Stomach (tissue), 9 donors: ENCODE results near the gene TTC34. TPM values are rescaled to one million over a fixed set of nuclear protein-coding genes. Genes with fewer than 3 reads are reported as not detected.

ENCODE experiments used
- DNase-seq, 2 donors: peaks; one replicate each; pipeline versions ENCODE4 v3.0.0 to v3.0.0-alpha.2; 2013 to 2019
- H3K27ac ChIP-seq, 5 donors: fragments of 200-600 bp in 4 of 5; sonication (generic) in 4 of 5; one replicate each; pipeline ENCODE4 v1.5.1; 2013 to 2019; ENCODE audit warnings: mild to moderate bottlenecking in 1 of 5, moderate library complexity in 1 of 5
- H3K27me3 ChIP-seq, 3 donors: fragments of 200-600 bp; sonication (generic); one replicate each; pipeline ENCODE4 v1.5.1; 2017 to 2019; ENCODE audit warnings: mixed run types in 1 of 3
- H3K36me3 ChIP-seq, 4 donors: fragments of 200-600 bp; sonication (generic); 1 replicate in 3 of 4; 2 replicates in 1 of 4; pipeline ENCODE4 v1.5.1; 2016 to 2019
- H3K4me1 ChIP-seq, 4 donors: fragments of 200-600 bp; sonication (generic); one replicate each; pipeline ENCODE4 v1.5.1; 2016 to 2019
- H3K4me3 ChIP-seq, 4 donors: fragments of 200-600 bp; sonication (generic) in 3 of 4; one replicate each; pipeline ENCODE4 v1.5.1; 2016 to 2019; ENCODE audit warnings: mild to moderate bottlenecking in 1 of 4
- H3K9me3 ChIP-seq, 4 donors: fragments of 200-600 bp; sonication (generic); one replicate each; pipeline ENCODE4 v1.5.1; 2016 to 2019
- EP300 ChIP-seq: sonication (generic); formaldehyde crosslinking; IDR thresholded peaks from one replicate; pipeline ENCODE4 v1.6.1; 2017; ENCODE audit warnings: antibody characterized with exemption
- POLR2A ChIP-seq, 4 donors: fragments of 450-650 bp; IDR thresholded peaks; one replicate each; pipeline ENCODE4 v1.6.1; 2016; ENCODE audit warnings: antibody characterized with exemption in 4 of 4, control low read depth in 2 of 4, mild to moderate bottlenecking in 1 of 4, moderate library complexity in 1 of 4
- POLR2AphosphoS5 ChIP-seq, 3 donors: sonication (generic); formaldehyde crosslinking; IDR thresholded peaks; one replicate each; pipeline ENCODE4 v1.6.1; 2016; ENCODE audit warnings: antibody characterized with exemption in 3 of 3
- WGBS, 5 donors: extraction: QIAGEN DNeasy Blood & Tissue Kit in 3 of 5; methylation state at CpG; one replicate each; pipeline versions ENCODE4 v1.1.5 to v1.1.7; 2013 to 2018; 5-methylcytosine and 5-hydroxymethylcytosine counted together
- intact Hi-C: fragments of 100-400 bp; cut with DNase I; formaldehyde crosslinking; loops from one replicate; pipeline ENCODE4 v1.15.1; 2023; ENCODE audit warnings: low total_unique reads
- polyA plus RNA-seq, 3 donors: library from polyadenylated mRNA; stranded (reverse); fragments of 200-250 nt; gene quantifications; one replicate each; pipeline ENCODE4 v1.2.3, GENCODE V29; 2013
- total RNA-seq, 5 donors: library from RNA; depleted of rRNA; stranded (reverse); fragments of >200 nt; gene quantifications; one replicate each; pipeline versions ENCODE4 v1.1.0 to v1.2.3, GENCODE V29; 2014 to 2016
- TF ChIP-seq, protein P1 (sequence below), 7 experiments: fragments of 450-650 bp in 4 of 7; fragments of 200-600 bp in 3 of 7; sonication (generic) in 3 of 7; IDR thresholded peaks; one replicate each; pipeline ENCODE4 v1.5.1; 2016 to 2019; ENCODE audit warnings: antibody characterized with exemption in 7 of 7, control low read depth in 2 of 7, mild to moderate bottlenecking in 1 of 7
- donor health status: healthy with polysubstance abuse.
- donor health status: Bipolar disorder and iron deficiency.
- donor health status: healthy.

The TTC34 gene
- total and polyA plus RNA-seq, 8 donors: 0.06 to 1.3 (median 0.33) TPM; not detected in 2

- Histone ChIP-seq H3K4me1 (peaks cover 0 to 7% (median 3%) of the 10 kb centered on the region in 4 donors), H3K9me3 (no peaks in the 10 kb centered on the region), H3K27ac (no peak overlapping the region), H3K27me3 (peaks cover 0 to 81% (median 8%) of the 10 kb centered on the region in 3 donors), H3K4me3 (no peak overlapping the region), H3K36me3 (no peaks in the 10 kb centered on the region)
- DNase-seq: no peak
- TF ChIP-seq, protein P1, sequence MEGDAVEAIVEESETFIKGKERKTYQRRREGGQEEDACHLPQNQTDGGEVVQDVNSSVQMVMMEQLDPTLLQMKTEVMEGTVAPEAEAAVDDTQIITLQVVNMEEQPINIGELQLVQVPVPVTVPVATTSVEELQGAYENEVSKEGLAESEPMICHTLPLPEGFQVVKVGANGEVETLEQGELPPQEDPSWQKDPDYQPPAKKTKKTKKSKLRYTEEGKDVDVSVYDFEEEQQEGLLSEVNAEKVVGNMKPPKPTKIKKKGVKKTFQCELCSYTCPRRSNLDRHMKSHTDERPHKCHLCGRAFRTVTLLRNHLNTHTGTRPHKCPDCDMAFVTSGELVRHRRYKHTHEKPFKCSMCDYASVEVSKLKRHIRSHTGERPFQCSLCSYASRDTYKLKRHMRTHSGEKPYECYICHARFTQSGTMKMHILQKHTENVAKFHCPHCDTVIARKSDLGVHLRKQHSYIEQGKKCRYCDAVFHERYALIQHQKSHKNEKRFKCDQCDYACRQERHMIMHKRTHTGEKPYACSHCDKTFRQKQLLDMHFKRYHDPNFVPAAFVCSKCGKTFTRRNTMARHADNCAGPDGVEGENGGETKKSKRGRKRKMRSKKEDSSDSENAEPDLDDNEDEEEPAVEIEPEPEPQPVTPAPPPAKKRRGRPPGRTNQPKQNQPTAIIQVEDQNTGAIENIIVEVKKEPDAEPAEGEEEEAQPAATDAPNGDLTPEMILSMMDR (IDR thresholded peaks at IDR 0.05): no peak
- TF ChIP-seq POLR2A (IDR thresholded peaks at IDR 0.05) (no peak), EP300 (no peak), POLR2AphosphoS5 (IDR thresholded peaks at IDR 0.05) (no peak)
- intact Hi-C loops: no loop called here
- WGBS, 5 donors: 73 to 95% (median 78%) methylated on average over 3 to 11 of the region's 11 CpGs
These were observed 19.4 kb upstream of the TTC34 start for GRCh38 chr1:2820731-2821372.

- DNase-seq: no peak
- Histone ChIP-seq H3K36me3 (no peaks in the 10 kb centered on the region), H3K4me3 (no peak overlapping the region), H3K27ac (no peak overlapping the region), H3K27me3 (peaks cover 0 to 81% (median 8%) of the 10 kb centered on the region in 3 donors), H3K9me3 (no peaks in the 10 kb centered on the region), H3K4me1 (peaks cover 0 to 7% (median 3%) of the 10 kb centered on the region in 4 donors)
- 90 to 93% (median 92%) methylated on average over 30 to 31 of the region's 31 CpGs for WGBS, 5 donors
- no peak for TF ChIP-seq EP300
- TF ChIP-seq POLR2A (IDR thresholded peaks at IDR 0.05): no peak
- TF ChIP-seq, protein P1 (IDR thresholded peaks at IDR 0.05): no peak
- no peak for TF ChIP-seq POLR2AphosphoS5 (IDR thresholded peaks at IDR 0.05)
- intact Hi-C loops: no loop called here
These were observed 18.6 kb upstream of the TTC34 start for GRCh38 chr1:2819831-2820730.

- DNase-seq: no peak
- H3K9me3 ChIP-seq: no peaks in the 10 kb centered on the region
- intact Hi-C loops: no loop called here
- no peak overlapping the region for H3K27ac ChIP-seq
- H3K4me3 ChIP-seq: no peak overlapping the region
- 84 to 93% (median 85%) methylated on average over 5 of the region's 5 CpGs for WGBS, 5 donors
- peaks cover 0 to 79% (median 8%) of the 10 kb centered on the region in 3 donors for H3K27me3 ChIP-seq
- TF ChIP-seq POLR2AphosphoS5 (IDR thresholded peaks at IDR 0.05) (no peak), POLR2A (IDR thresholded peaks at IDR 0.05) (no peak)
- TF ChIP-seq, protein P1 (IDR thresholded peaks at IDR 0.05): no peak
- peaks cover 0 to 7% (median 3%) of the 10 kb centered on the region in 4 donors for H3K4me1 ChIP-seq
- no peaks in the 10 kb centered on the region for H3K36me3 ChIP-seq
These were observed 17.9 kb upstream of the TTC34 start for GRCh38 chr1:2819429-2819828.

GRCh38 chr1:2817784-2818564, 16.5 kb upstream of the TTC34 start:
- no peak for DNase-seq
- H3K9me3 ChIP-seq: peaks cover 0 to 8% (median 7%) of the 10 kb centered on the region in 4 donors
- H3K4me3 ChIP-seq: no peak overlapping the region
- H3K36me3 ChIP-seq: no peaks in the 10 kb centered on the region
- TF ChIP-seq, protein P1 (IDR thresholded peaks at IDR 0.05): no peak
- no peak for TF ChIP-seq POLR2A (IDR thresholded peaks at IDR 0.05)
- no peak for TF ChIP-seq EP300
- TF ChIP-seq POLR2AphosphoS5 (IDR thresholded peaks at IDR 0.05): no peak
- H3K27ac ChIP-seq: no peak overlapping the region
- WGBS, 5 donors: 82 to 88% (median 84%) methylated on average over 11 of the region's 11 CpGs
- peaks cover 0 to 7% (median 3%) of the 10 kb centered on the region in 4 donors for H3K4me1 ChIP-seq
- intact Hi-C loops: no loop called here
- peaks cover 0 to 72% (median 8%) of the 10 kb centered on the region in 3 donors for H3K27me3 ChIP-seq
